Breast epithelium (tissue), 3 donors: Measurements from ENCODE around the gene SDR9C7.

Source experiments
- CTCF ChIP-seq, 3 donors: fragments of 450-650 bp; IDR thresholded peaks; one replicate each; pipeline ENCODE4 v1.5.1; 2016 to 2017; ENCODE audit warnings: antibody characterized with exemption in 3 of 3, mild to moderate bottlenecking in 3 of 3, moderate library complexity in 3 of 3
- POLR2A ChIP-seq: fragments of 450-650 bp; IDR thresholded peaks from one replicate; pipeline ENCODE4 v1.6.1; 2016; ENCODE audit warnings: antibody characterized with exemption, mild to moderate bottlenecking, moderate library complexity
- POLR2AphosphoS5 ChIP-seq, 3 donors: sonication (generic); formaldehyde crosslinking; IDR thresholded peaks; one replicate each; pipeline ENCODE4 v1.6.1; 2017; ENCODE audit warnings: antibody characterized with exemption in 3 of 3

- TF ChIP-seq CTCF (IDR thresholded peaks at IDR 0.05) (no peak), POLR2AphosphoS5 (IDR thresholded peaks at IDR 0.05) (no peak), POLR2A (no peak)
Observed at GRCh38 chr12:56957229-56958052, 23.2 kb upstream of the SDR9C7 start, which contains the start of gene RDH16.
